ENCODE data around the gene ZNF544.

The ZNF544 gene

DNA sequence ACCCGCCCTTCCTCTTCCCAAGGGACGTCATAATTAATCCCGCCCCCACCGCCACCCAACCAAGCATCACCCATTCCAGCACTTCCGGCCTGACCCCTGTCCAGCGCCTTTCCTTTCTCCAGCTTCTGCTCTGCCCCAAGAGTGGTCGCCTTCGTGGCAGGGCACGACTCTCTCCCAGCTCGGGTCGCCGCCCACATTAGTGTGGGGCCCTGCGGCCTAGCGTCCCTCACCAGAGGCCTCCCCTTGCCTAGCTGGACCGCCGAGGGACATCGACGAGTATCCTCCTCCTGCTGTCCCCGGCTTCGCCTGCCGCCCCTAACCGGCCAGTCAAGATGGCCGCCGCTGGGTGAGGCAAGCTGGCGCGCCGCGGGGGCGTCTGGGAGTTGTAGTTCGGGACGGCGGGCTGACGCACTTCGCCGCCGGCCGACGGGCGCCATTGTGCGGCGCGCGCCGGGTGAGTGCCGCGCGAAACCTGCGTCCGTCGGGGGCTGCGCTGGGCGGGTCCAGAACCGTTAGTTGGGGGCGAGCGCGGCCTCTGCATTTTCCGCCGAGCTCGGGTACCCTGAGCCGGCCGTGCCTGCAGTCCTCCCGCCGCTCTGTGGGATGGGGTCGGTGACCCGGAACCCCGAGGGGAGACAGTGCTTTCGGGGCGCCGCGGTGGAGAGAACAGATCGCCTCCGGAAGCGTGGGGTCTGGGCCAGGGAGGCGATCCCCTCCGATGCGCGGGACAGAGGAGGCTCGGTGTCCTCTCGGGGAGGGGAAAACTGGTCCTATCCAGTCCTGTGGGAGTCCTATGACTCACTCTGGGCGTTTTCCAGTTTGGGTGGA lies 45.5 kb upstream of the ZNF544 start, which contains the start of gene ZNF274:
TSS of gene ZNF274 (plus strand) at position 73 of the 828 bp plus-strand sequence. CDS start 905 bp downstream, outside the sequence.
- TF ChIP-seq SNAI2 (CRISPR knock-in tag; IDR thresholded peaks at IDR 0.05) = no peak
- ATAC-seq = peak; percentile 98

DNA sequence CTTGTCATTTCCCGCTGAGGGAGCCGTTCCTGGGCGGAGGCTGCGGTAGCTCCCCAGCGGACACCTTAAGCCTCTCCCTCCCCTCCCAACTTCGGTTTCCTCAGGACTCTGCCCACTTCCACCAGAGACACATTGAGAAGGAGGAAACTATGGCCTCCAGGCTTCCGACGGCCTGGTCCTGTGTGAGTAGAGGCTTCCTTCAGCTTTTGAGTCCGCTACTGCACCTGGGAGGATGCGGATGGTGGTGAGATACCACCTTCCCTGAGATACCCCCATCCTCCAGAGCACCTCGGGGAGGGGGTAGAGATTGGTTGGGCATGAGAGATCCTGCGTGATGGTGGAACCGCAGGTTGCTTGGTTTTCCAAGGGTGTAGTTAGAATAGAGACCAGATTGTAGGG lies 44.9 kb upstream of the ZNF544 start:
- no peak for ATAC-seq
- TF ChIP-seq RARB (CRISPR knock-in tag; IDR thresholded peaks at IDR 0.05) (no peak), SNAI2 (CRISPR knock-in tag; IDR thresholded peaks at IDR 0.05) (no peak)

DNA sequence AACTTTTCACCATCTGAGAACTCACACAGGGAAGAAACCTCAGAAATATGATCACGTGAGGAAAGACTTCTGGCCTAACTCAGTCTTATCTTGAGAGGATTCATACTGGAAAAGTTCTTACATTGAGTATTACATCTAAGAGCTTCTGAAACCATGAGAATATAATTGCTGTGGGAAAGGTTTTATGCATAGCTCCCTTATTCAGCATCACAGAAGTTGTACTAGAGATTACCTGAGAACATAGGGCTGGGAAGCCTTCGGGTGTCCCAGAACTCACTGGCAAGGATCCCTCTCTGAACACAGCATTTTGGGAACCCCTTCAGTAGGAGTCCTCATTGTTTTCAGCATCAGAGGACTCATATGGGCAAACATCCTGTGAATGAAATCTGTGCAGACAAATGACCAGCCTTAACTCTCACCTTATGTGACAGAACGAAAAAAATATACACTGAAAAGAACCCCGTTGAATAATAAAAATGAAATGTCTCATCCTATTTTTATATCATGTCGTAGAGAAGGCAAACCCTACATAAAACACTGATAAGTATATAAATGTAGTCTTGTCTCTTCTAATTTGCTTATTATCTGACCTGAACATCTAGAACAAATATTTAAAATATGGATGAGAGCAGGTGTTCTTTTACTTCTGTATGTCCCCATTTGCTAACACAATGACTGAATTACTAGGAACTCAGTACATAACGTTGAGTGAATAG lies 31.7 kb upstream of the ZNF544 start:
- TF ChIP-seq ZC3H10 (CRISPR knock-in tag; IDR thresholded peaks at IDR 0.05) (no peak), ZFP30 (CRISPR knock-in tag; IDR thresholded peaks at IDR 0.05) (no peak)
- TF ChIP-seq, protein P1, sequence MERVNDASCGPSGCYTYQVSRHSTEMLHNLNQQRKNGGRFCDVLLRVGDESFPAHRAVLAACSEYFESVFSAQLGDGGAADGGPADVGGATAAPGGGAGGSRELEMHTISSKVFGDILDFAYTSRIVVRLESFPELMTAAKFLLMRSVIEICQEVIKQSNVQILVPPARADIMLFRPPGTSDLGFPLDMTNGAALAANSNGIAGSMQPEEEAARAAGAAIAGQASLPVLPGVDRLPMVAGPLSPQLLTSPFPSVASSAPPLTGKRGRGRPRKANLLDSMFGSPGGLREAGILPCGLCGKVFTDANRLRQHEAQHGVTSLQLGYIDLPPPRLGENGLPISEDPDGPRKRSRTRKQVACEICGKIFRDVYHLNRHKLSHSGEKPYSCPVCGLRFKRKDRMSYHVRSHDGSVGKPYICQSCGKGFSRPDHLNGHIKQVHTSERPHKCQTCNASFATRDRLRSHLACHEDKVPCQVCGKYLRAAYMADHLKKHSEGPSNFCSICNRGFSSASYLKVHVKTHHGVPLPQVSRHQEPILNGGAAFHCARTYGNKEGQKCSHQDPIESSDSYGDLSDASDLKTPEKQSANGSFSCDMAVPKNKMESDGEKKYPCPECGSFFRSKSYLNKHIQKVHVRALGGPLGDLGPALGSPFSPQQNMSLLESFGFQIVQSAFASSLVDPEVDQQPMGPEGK (CRISPR knock-in tag; IDR thresholded peaks at IDR 0.05; ENCODE audit: borderline replicate concordance) = no peak
- TF ChIP-seq, protein P2, sequence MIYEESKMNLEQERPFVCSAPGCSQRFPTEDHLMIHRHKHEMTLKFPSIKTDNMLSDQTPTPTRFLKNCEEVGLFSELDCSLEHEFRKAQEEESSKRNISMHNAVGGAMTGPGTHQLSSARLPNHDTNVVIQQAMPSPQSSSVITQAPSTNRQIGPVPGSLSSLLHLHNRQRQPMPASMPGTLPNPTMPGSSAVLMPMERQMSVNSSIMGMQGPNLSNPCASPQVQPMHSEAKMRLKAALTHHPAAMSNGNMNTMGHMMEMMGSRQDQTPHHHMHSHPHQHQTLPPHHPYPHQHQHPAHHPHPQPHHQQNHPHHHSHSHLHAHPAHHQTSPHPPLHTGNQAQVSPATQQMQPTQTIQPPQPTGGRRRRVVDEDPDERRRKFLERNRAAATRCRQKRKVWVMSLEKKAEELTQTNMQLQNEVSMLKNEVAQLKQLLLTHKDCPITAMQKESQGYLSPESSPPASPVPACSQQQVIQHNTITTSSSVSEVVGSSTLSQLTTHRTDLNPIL (CRISPR knock-in tag; IDR thresholded peaks at IDR 0.05; ENCODE audit: low read depth) = no peak
- no peak for ATAC-seq

DNA sequence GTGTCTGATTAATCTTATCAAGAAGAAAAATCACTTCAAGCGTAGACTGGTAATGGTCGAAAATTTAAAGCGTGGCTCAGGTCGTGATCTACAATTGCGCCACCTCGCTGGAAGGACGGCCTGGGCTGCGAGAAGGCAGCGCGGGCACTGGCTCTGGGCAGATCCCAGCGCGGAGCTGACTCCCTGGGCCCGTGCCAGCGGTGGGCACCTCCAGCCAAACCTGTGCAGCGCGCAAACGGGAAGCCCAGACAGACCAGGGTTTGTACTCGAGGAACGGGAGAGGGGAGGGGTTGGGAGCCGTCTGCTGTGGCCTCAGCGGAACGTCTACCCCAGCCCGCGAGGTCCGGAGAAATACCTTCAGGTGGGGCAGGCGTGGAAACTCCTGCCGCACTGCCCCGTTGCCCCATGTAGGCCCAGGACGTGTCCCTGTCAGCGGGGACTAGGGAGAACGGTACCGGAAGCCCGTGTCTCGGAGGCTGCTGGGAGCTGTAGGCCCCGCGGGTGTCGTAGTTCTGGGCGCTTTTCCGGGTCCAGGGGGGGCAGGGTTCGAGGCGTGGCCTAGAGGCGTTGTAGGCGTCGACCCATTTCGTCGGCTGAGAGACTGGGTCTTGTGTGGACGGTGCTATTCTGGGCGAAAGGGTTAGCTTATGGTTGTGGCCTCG lies 24.8 kb upstream of the ZNF544 start:
- TF ChIP-seq ISL1 (CRISPR knock-in tag; IDR thresholded peaks at IDR 0.05) (no peak), ZFP3 (CRISPR knock-in tag; IDR thresholded peaks at IDR 0.05) (no peak), TCF4 (CRISPR knock-in tag; IDR thresholded peaks at IDR 0.05; ENCODE audit: borderline replicate concordance) (no peak), ZC3H10 (CRISPR knock-in tag; IDR thresholded peaks at IDR 0.05) (no peak), ESRRG (CRISPR knock-in tag; IDR thresholded peaks at IDR 0.05) (no peak), OSR1 (CRISPR knock-in tag; IDR thresholded peaks at IDR 0.05) (no peak), SNAI2 (CRISPR knock-in tag; IDR thresholded peaks at IDR 0.05) (no peak), BACH2 (CRISPR knock-in tag; IDR thresholded peaks at IDR 0.05; ENCODE audit: borderline replicate concordance) (no peak), GLIS3 (CRISPR knock-in tag; IDR thresholded peaks at IDR 0.05) (no peak), ZFP30 (CRISPR knock-in tag; IDR thresholded peaks at IDR 0.05) (no peak), ZNF8 (CRISPR knock-in tag; IDR thresholded peaks at IDR 0.05) (no peak), ZNF565 (CRISPR knock-in tag; conservative IDR thresholded peaks at IDR 0.05; ENCODE audit: low read depth) (no peak), CSDC2 (CRISPR knock-in tag; IDR thresholded peaks at IDR 0.05) (no peak)
- TF ChIP-seq, protein P3, sequence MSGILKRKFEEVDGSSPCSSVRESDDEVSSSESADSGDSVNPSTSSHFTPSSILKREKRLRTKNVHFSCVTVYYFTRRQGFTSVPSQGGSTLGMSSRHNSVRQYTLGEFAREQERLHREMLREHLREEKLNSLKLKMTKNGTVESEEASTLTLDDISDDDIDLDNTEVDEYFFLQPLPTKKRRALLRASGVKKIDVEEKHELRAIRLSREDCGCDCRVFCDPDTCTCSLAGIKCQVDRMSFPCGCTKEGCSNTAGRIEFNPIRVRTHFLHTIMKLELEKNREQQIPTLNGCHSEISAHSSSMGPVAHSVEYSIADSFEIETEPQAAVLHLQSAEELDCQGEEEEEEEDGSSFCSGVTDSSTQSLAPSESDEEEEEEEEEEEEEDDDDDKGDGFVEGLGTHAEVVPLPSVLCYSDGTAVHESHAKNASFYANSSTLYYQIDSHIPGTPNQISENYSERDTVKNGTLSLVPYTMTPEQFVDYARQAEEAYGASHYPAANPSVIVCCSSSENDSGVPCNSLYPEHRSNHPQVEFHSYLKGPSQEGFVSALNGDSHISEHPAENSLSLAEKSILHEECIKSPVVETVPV (CRISPR knock-in tag; IDR thresholded peaks at IDR 0.05) = no peak
- TF ChIP-seq, protein P2 (CRISPR knock-in tag; IDR thresholded peaks at IDR 0.05; ENCODE audit: low read depth) = no peak
- TF ChIP-seq, protein P4, sequence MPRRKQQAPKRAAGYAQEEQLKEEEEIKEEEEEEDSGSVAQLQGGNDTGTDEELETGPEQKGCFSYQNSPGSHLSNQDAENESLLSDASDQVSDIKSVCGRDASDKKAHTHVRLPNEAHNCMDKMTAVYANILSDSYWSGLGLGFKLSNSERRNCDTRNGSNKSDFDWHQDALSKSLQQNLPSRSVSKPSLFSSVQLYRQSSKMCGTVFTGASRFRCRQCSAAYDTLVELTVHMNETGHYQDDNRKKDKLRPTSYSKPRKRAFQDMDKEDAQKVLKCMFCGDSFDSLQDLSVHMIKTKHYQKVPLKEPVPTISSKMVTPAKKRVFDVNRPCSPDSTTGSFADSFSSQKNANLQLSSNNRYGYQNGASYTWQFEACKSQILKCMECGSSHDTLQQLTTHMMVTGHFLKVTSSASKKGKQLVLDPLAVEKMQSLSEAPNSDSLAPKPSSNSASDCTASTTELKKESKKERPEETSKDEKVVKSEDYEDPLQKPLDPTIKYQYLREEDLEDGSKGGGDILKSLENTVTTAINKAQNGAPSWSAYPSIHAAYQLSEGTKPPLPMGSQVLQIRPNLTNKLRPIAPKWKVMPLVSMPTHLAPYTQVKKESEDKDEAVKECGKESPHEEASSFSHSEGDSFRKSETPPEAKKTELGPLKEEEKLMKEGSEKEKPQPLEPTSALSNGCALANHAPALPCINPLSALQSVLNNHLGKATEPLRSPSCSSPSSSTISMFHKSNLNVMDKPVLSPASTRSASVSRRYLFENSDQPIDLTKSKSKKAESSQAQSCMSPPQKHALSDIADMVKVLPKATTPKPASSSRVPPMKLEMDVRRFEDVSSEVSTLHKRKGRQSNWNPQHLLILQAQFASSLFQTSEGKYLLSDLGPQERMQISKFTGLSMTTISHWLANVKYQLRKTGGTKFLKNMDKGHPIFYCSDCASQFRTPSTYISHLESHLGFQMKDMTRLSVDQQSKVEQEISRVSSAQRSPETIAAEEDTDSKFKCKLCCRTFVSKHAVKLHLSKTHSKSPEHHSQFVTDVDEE (CRISPR knock-in tag; IDR thresholded peaks at IDR 0.05) = no peak

More for the DNA sequence above, 24.8 kb upstream of the ZNF544 start:
- ATAC-seq = no peak

Data from SK-N-SH treated with all-trans-retinoic acid at 6 μM for 48 hours (cell line).